ENCODE data around the gene PGAM5. TPM values are rescaled to one million over a fixed set of nuclear protein-coding genes. Genes with fewer than 3 reads are reported as not detected.

PGAM5 gene
- total and polyA plus RNA-seq, 2 of the 13 experiments (the other 11 are each of a cell fraction or from before 2014, with no cell fraction given): 18.0 to 77.9 TPM

DNA sequence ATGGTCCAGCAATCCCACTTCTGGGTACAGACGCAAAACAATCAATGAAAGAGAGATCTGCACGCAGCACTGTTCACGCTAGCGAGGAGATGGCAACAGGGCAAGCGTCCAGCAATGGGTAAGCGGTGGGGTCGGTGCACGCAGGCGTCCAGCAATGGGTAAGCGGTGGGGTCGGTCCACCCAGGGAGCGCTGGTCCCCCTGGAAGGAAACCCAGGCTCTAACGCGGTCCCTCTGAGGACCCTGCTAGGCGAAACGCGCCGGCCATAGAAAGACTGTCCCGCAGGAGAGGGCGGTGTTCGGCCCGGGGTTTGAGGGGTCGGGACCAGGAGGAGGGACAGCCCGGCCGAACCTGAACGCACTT lies 618 bp upstream of the PGAM5 start (continued):
- TF ChIP-seq, protein P1, sequence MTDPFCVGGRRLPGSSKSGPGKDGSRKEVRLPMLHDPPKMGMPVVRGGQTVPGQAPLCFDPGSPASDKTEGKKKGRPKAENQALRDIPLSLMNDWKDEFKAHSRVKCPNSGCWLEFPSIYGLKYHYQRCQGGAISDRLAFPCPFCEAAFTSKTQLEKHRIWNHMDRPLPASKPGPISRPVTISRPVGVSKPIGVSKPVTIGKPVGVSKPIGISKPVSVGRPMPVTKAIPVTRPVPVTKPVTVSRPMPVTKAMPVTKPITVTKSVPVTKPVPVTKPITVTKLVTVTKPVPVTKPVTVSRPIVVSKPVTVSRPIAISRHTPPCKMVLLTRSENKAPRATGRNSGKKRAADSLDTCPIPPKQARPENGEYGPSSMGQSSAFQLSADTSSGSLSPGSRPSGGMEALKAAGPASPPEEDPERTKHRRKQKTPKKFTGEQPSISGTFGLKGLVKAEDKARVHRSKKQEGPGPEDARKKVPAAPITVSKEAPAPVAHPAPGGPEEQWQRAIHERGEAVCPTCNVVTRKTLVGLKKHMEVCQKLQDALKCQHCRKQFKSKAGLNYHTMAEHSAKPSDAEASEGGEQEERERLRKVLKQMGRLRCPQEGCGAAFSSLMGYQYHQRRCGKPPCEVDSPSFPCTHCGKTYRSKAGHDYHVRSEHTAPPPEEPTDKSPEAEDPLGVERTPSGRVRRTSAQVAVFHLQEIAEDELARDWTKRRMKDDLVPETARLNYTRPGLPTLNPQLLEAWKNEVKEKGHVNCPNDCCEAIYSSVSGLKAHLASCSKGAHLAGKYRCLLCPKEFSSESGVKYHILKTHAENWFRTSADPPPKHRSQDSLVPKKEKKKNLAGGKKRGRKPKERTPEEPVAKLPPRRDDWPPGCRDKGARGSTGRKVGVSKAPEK (CRISPR knock-in tag; IDR thresholded peaks at IDR 0.05; ENCODE audit: borderline replicate concordance): peak; percentile 38; the same call in 1 of the 2 replicates
- no peak for TF ChIP-seq TARDBP (CRISPR knock-in tag; IDR thresholded peaks at IDR 0.05)
- no peak for TF ChIP-seq ZNF234 (CRISPR knock-in tag; conservative IDR thresholded peaks at IDR 0.05)
- TF ChIP-seq, protein P2, sequence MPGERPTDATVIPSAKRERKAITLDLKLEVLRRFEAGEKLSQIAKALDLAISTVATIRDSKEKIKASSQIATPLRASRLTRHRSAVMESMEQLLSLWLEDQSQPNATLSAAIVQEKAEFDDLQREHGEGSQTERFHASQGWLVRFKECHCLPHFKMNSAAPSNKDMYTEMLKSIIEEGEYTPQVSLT (CRISPR knock-in tag; IDR thresholded peaks at IDR 0.05; ENCODE audit: borderline replicate concordance, low read depth): no peak
- TF ChIP-seq, protein P3, sequence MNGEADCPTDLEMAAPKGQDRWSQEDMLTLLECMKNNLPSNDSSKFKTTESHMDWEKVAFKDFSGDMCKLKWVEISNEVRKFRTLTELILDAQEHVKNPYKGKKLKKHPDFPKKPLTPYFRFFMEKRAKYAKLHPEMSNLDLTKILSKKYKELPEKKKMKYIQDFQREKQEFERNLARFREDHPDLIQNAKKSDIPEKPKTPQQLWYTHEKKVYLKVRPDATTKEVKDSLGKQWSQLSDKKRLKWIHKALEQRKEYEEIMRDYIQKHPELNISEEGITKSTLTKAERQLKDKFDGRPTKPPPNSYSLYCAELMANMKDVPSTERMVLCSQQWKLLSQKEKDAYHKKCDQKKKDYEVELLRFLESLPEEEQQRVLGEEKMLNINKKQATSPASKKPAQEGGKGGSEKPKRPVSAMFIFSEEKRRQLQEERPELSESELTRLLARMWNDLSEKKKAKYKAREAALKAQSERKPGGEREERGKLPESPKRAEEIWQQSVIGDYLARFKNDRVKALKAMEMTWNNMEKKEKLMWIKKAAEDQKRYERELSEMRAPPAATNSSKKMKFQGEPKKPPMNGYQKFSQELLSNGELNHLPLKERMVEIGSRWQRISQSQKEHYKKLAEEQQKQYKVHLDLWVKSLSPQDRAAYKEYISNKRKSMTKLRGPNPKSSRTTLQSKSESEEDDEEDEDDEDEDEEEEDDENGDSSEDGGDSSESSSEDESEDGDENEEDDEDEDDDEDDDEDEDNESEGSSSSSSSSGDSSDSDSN (CRISPR knock-in tag; IDR thresholded peaks at IDR 0.05): peak; percentile 51; the same call in 1 of the 2 replicates
- peak; percentile 4 for TF ChIP-seq TEAD3 (CRISPR knock-in tag; optimal IDR thresholded peaks at IDR 0.05; ENCODE audit: borderline replicate concordance)
- TF ChIP-seq POLR2G (IDR thresholded peaks at IDR 0.05; ENCODE audit: low read depth, low read length): no peak
- no peak for TF ChIP-seq LCORL (IDR thresholded peaks at IDR 0.05)
- TF ChIP-seq LCORL (CRISPR knock-in tag; IDR thresholded peaks at IDR 0.05): peak; percentile 19; the same call in 1 of the 2 replicates
- TF ChIP-seq ZNF598 (CRISPR knock-in tag; IDR thresholded peaks at IDR 0.05; ENCODE audit: borderline replicate concordance): peak; percentile 14; the same call in 1 of the 2 replicates
- TF ChIP-seq ZNF20 (CRISPR knock-in tag; IDR thresholded peaks at IDR 0.05): 0 out of 2 replicates have a peak, but pooled peaks have one; percentile 79
- peak; percentile 65; the same call in 1 of the 2 replicates for TF ChIP-seq ZNF350 (CRISPR knock-in tag; IDR thresholded peaks at IDR 0.05; ENCODE audit: borderline replicate concordance, low read depth)
- TF ChIP-seq ZNF660 (CRISPR knock-in tag; IDR thresholded peaks at IDR 0.05; ENCODE audit: borderline replicate concordance, low read depth): no peak
- TF ChIP-seq, protein P4, sequence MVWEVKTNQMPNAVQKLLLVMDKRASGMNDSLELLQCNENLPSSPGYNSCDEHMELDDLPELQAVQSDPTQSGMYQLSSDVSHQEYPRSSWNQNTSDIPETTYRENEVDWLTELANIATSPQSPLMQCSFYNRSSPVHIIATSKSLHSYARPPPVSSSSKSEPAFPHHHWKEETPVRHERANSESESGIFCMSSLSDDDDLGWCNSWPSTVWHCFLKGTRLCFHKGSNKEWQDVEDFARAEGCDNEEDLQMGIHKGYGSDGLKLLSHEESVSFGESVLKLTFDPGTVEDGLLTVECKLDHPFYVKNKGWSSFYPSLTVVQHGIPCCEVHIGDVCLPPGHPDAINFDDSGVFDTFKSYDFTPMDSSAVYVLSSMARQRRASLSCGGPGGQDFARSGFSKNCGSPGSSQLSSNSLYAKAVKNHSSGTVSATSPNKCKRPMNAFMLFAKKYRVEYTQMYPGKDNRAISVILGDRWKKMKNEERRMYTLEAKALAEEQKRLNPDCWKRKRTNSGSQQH (CRISPR knock-in tag; IDR thresholded peaks at IDR 0.05; ENCODE audit: low read depth): no peak
- peak; percentile 61 for TF ChIP-seq ZNF292 (CRISPR knock-in tag; IDR thresholded peaks at IDR 0.05; ENCODE audit: borderline replicate concordance, low read depth)
- TF ChIP-seq, protein P5, sequence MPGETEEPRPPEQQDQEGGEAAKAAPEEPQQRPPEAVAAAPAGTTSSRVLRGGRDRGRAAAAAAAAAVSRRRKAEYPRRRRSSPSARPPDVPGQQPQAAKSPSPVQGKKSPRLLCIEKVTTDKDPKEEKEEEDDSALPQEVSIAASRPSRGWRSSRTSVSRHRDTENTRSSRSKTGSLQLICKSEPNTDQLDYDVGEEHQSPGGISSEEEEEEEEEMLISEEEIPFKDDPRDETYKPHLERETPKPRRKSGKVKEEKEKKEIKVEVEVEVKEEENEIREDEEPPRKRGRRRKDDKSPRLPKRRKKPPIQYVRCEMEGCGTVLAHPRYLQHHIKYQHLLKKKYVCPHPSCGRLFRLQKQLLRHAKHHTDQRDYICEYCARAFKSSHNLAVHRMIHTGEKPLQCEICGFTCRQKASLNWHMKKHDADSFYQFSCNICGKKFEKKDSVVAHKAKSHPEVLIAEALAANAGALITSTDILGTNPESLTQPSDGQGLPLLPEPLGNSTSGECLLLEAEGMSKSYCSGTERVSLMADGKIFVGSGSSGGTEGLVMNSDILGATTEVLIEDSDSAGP (CRISPR knock-in tag; IDR thresholded peaks at IDR 0.05; ENCODE audit: borderline replicate concordance): no peak
- TF ChIP-seq ZBTB7B (CRISPR knock-in tag; IDR thresholded peaks at IDR 0.05): no peak
- TF ChIP-seq ZNF121 (CRISPR knock-in tag; IDR thresholded peaks at IDR 0.05): peak; percentile 12; the same call in 1 of the 2 replicates
- TF ChIP-seq, protein P6, sequence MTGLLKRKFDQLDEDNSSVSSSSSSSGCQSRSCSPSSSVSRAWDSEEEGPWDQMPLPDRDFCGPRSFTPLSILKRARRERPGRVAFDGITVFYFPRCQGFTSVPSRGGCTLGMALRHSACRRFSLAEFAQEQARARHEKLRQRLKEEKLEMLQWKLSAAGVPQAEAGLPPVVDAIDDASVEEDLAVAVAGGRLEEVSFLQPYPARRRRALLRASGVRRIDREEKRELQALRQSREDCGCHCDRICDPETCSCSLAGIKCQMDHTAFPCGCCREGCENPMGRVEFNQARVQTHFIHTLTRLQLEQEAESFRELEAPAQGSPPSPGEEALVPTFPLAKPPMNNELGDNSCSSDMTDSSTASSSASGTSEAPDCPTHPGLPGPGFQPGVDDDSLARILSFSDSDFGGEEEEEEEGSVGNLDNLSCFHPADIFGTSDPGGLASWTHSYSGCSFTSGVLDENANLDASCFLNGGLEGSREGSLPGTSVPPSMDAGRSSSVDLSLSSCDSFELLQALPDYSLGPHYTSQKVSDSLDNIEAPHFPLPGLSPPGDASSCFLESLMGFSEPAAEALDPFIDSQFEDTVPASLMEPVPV (CRISPR knock-in tag; IDR thresholded peaks at IDR 0.05): 0 out of 2 replicates have a peak, but pooled peaks have one; percentile 22
